Calu3 (cell line): ENCODE data around the gene LAIR2. TPM values are rescaled to one million over a fixed set of nuclear protein-coding genes. Genes with fewer than 3 reads are reported as not detected.
"Not testable (repeated sequence)": the region's sequence is repeated elsewhere in the genome, so short reads cannot be mapped to it uniquely, and the experiment has no call there.

ENCODE experiments used
- BruUV-seq: library from RNA; stranded (reverse); fragments of 400-500 nt; replicated peaks from 2 replicates; lab custom pipeline; 2021; lab: Mats Ljungman, UMichigan
- CTCF ChIA-PET: fragments of 300-600 bp; sonication (Branson Sonifier 250); formaldehyde crosslinking; loops from one replicate; lab custom pipeline; 2022; ENCODE audit warnings: antibody characterized with exemption; lab: Charles Lee
- DNase-seq: peaks from one replicate; pipeline ENCODE4 v3.0.0; 2022
- H3K27ac Mint-ChIP-seq: one replicate; pipeline ENCODE4 v1.8.0; 2022; ENCODE audit warnings: mixed read lengths; ENCODE audit not compliant: unreplicated experiment
- H3K27me3 Mint-ChIP-seq: one replicate; pipeline ENCODE4 v1.8.0; 2022; ENCODE audit warnings: mixed read lengths; ENCODE audit not compliant: unreplicated experiment
- H3K36me3 Mint-ChIP-seq: one replicate; pipeline ENCODE4 v1.8.0; 2022; ENCODE audit warnings: mild to moderate bottlenecking, moderate library complexity, mixed read lengths; ENCODE audit not compliant: insufficient read depth, unreplicated experiment
- H3K4me1 Mint-ChIP-seq: one replicate; pipeline ENCODE4 v1.8.0; 2022; ENCODE audit warnings: mild to moderate bottlenecking, low read depth, mixed read lengths; ENCODE audit not compliant: unreplicated experiment
- H3K4me3 Mint-ChIP-seq: one replicate; pipeline ENCODE4 v1.8.0; 2022; ENCODE audit warnings: mild to moderate bottlenecking, low read depth, moderate library complexity, mixed read lengths; ENCODE audit not compliant: unreplicated experiment
- H3K9me3 Mint-ChIP-seq: one replicate; pipeline ENCODE4 v1.8.0; 2022; ENCODE audit warnings: low read depth, mixed read lengths; ENCODE audit not compliant: unreplicated experiment
- intact Hi-C: fragments of 100-400 bp; cut with micrococcal nuclease; formaldehyde crosslinking; loops from one replicate; pipeline ENCODE4 v1.10.0; 2022; ENCODE audit not compliant: unreplicated experiment
- total RNA-seq: library from RNA; stranded (reverse); gene quantifications from 2 replicates; pipeline ENCODE4 v1.2.3, GENCODE V29; 2022
- TF ChIP-seq, protein P1 (sequence below): fragments of 200-600 bp; IDR thresholded peaks from one replicate; pipeline ENCODE4 v1.8.0; 2022; ENCODE audit warnings: antibody characterized with exemption; ENCODE audit not compliant: unreplicated experiment

LAIR2 gene
- total RNA-seq, 1 experiment from 2014 or later = not detected

DNA sequence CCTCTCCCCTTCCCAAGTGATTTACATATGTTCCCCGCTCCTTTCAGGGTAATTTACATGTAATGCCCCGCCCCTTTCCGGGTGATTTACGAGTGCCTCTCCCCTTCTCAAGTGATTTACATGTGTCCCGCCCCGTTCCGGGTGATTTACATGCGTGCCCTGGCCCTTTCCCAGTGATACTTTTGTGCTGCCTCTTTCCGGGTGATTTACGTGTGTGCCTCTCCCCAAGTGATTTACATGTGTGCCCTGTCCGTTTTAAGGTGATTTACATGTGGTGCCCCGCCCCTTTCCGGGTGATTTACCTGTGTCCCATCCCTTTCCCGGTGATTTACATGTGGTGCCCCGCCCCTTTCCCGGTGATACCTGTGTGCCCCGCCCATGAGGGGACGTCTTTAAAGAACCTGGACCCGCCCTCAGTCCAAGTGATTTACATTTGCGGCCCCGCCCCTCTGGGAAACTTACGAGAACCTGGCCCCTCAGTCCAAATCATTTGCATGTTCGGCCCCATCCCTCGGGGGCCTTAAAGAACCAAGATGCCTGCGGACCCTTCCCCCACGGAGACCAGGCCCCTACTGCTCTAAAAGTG, 38.5 kb upstream of the LAIR2 start:
- DNase-seq = peak; percentile 99
- no TSS peak for BruUV-seq
- H3K9me3 Mint-ChIP-seq = no peaks in the 10 kb centered on the region
- CTCF ChIA-PET = interaction anchor here (0.7 to 1.9 kb wide), 6 partner anchors 13 to 55 kb away, joined by 3 to 14 read pairs (median 5); partner anchors contain the start of gene LENG8
- H3K27ac Mint-ChIP-seq = peak overlapping the region; percentile 99
- H3K36me3 Mint-ChIP-seq = peaks cover 57% of the 10 kb centered on the region
- H3K4me3 Mint-ChIP-seq = peak overlapping the region; percentile 72
- peaks cover 37% of the 10 kb centered on the region for H3K4me1 Mint-ChIP-seq
- TF ChIP-seq, protein P1, sequence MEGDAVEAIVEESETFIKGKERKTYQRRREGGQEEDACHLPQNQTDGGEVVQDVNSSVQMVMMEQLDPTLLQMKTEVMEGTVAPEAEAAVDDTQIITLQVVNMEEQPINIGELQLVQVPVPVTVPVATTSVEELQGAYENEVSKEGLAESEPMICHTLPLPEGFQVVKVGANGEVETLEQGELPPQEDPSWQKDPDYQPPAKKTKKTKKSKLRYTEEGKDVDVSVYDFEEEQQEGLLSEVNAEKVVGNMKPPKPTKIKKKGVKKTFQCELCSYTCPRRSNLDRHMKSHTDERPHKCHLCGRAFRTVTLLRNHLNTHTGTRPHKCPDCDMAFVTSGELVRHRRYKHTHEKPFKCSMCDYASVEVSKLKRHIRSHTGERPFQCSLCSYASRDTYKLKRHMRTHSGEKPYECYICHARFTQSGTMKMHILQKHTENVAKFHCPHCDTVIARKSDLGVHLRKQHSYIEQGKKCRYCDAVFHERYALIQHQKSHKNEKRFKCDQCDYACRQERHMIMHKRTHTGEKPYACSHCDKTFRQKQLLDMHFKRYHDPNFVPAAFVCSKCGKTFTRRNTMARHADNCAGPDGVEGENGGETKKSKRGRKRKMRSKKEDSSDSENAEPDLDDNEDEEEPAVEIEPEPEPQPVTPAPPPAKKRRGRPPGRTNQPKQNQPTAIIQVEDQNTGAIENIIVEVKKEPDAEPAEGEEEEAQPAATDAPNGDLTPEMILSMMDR = no peak
- intact Hi-C loops = no loop called here
- no peaks in the 10 kb centered on the region for H3K27me3 Mint-ChIP-seq

DNA sequence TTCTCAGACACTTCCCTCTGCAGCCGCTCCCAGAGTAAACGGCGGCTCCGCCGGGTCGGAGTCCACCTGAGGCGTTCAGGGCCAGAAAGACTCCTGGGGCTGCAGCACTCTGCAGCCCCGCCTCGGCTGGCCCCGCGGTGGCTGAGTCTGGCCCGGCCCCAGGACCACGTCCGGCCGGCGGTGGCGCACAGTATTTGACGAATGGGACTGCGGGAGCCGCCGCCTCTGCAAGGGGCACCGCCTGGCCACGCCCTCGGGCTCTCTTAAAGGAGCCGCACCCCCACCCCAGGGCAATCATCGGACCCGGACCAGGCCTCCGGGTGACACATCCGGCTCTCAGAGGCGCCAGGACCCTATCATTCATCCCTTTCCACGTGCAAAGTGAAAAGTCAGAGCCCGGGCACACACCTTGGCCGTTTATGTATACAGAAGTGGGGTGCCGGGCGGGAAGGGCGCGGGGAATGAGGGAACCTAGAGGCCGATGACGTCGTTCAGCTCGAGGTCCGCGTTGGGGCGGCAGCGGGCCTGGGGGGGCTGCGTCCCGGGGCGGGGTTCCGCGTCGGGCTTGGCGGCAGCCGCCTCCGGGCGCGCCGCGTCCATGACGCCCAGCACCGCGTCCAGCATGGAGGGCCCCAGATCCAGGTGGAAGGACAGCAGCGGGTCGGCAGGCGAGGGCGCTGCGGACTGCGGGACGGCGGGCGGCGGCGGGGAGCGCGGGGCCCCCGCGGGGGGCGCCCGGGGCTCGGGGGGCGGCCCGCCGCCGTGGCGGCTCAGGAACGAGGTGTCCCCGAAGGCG, 37.8 kb upstream of the LAIR2 start:
- Mint-ChIP-seq H3K27me3 (no peaks in the 10 kb centered on the region), H3K4me3 (peak overlapping the region; percentile 72), H3K27ac (peak overlapping the region; percentile 99), H3K4me1 (peaks cover 37% of the 10 kb centered on the region), H3K36me3 (peaks cover 50% of the 10 kb centered on the region), H3K9me3 (no peaks in the 10 kb centered on the region)
- peak; percentile 95 for DNase-seq
- no TSS peak for BruUV-seq
- intact Hi-C loops = no loop called here
- TF ChIP-seq, protein P1 = no peak
- CTCF ChIA-PET = no interaction called here

DNA sequence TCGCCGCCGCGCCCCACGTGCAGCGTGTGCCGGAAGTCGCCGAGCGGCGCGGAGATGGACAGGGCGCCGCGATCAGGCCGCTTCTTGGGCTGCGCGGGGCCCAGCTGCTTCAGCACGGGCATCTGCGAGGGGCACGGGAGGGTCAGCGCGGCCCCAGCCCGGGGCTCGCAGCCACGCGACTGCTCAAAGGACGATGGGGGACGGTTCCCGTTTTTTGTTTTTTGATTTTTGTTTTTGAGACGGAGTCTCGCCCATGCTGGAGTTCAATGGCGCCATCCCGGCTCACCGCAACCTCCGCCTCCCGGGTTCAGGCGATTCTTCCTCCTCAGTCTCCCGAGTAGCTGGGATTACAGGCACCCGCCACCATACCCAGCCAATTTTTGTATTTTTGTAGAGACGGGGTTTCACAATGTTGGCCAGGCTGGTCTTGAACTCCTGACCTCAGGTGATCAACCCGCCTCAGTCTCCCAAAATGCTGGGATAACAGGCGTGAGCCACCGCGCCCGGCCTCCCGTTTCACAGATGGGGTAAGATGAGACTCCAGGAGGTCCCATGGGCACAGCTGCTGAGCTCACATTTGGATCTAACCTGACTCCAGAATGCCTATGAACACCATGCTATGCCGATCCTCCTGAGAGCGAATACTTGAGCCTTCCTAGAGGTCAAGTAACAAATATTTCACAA, 37.1 kb upstream of the LAIR2 start:
- DNase-seq = no peak
- Mint-ChIP-seq H3K4me3 (peak overlapping the region; percentile 29), H3K27me3 (no peaks in the 10 kb centered on the region), H3K36me3 (peaks cover 44% of the 10 kb centered on the region), H3K27ac (no peak overlapping the region), H3K4me1 (peaks cover 43% of the 10 kb centered on the region), H3K9me3 (no peaks in the 10 kb centered on the region)
- intact Hi-C loops = no loop called here
- TF ChIP-seq, protein P1 = no peak
- no TSS peak for BruUV-seq
- CTCF ChIA-PET = no interaction called here

DNA sequence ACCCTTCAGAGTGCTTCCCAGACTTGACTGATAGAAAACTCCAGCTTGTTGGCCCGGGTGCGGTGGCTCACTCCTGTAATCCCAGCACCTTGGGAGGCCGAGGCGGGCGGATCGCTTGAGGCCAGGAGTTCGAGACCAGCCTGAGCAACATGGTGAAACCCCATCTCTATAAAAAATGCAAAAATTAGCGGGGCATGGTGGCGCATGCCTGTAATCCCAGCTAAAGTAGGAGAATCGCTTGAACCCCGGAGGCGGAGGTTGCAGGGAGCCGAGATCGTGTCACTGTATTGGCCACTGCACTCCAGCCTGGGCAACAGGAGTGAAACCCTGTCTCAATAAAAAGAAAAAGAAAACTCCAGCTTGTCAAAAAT, 36.5 kb upstream of the LAIR2 start:
- H3K4me3 Mint-ChIP-seq = peak overlapping the region; percentile 29
- peaks cover 46% of the 10 kb centered on the region for H3K4me1 Mint-ChIP-seq
- H3K9me3 Mint-ChIP-seq, BruUV-seq, DNase-seq, H3K27me3 Mint-ChIP-seq, H3K27ac Mint-ChIP-seq, intact Hi-C loops, CTCF ChIA-PET: not testable (repeated sequence)
- H3K36me3 Mint-ChIP-seq = peaks cover 44% of the 10 kb centered on the region
